Measurements from ENCODE around the gene RAB30. TPM values are rescaled to one million over a fixed set of nuclear protein-coding genes. Genes with fewer than 3 reads are reported as not detected.
A peak's percentile ranks its signal among the peaks of the same experiment; 100 is the strongest.

Gene RAB30
- total and polyA plus RNA-seq, 5 donors from 2014 or later: 13.3 to 66.3 (median 22.2) TPM

- H3K4me1 Mint-ChIP-seq: peaks cover 20 to 54% (median 34%) of the 10 kb centered on the region in 4 donors
- H3K9me3 Mint-ChIP-seq: no peaks in the 10 kb centered on the region
- no peak for DNase-seq
- H3K36me3 Mint-ChIP-seq: peaks cover 31% of the 10 kb centered on the region
- no peaks in the 10 kb centered on the region for H3K27me3 ChIP-seq (ENCODE audit: control insufficient read depth, insufficient read depth, low read length)
- H3K27ac ChIP-seq (ENCODE audit: insufficient read depth, low read length, poor library complexity, severe bottlenecking): no peak overlapping the region
- H3K27ac Mint-ChIP-seq: peak overlapping the region; percentile 3 to 71 (median 5)
- ATAC-seq (ENCODE audit: low read depth in 2 of 2): peak in 1 of 2 donors; percentile 39
- H3K4me1 ChIP-seq (ENCODE audit: control insufficient read depth, insufficient read depth, low read length, poor library complexity, severe bottlenecking): peaks cover 5% of the 10 kb centered on the region
- H3K4me3 Mint-ChIP-seq: peak overlapping the region in 2 of 4 donors; percentile 47 to 59
- no peaks in the 10 kb centered on the region for H3K9me3 ChIP-seq (ENCODE audit: control insufficient read depth in 2 of 2, low read length in 2 of 2)
- H3K36me3 ChIP-seq (ENCODE audit: control insufficient read depth, insufficient read depth, low read length): no peaks in the 10 kb centered on the region
- no peak overlapping the region for H3K4me3 ChIP-seq (ENCODE audit: low read depth, low read length)
- H3K27me3 Mint-ChIP-seq: no peaks in the 10 kb centered on the region
Observed at GRCh38 chr11:83035070-83035854, 36.4 kb downstream of the RAB30 start.

GRCh38 chr11:83034673-83035014 is 37.1 kb downstream of the RAB30 start:
- DNase-seq: no peak
- Histone ChIP-seq H3K4me3 (ENCODE audit: low read depth, low read length) (no peak overlapping the region), H3K36me3 (ENCODE audit: control insufficient read depth, insufficient read depth, low read length) (no peaks in the 10 kb centered on the region), H3K27ac (ENCODE audit: insufficient read depth, low read length, poor library complexity, severe bottlenecking) (no peak overlapping the region), H3K27me3 (ENCODE audit: control insufficient read depth, insufficient read depth, low read length) (no peaks in the 10 kb centered on the region), H3K9me3 (ENCODE audit: control insufficient read depth in 2 of 2, low read length in 2 of 2) (no peaks in the 10 kb centered on the region), H3K4me1 (ENCODE audit: control insufficient read depth, insufficient read depth, low read length, poor library complexity, severe bottlenecking) (peaks cover 5% of the 10 kb centered on the region)
- Mint-ChIP-seq H3K9me3 (no peaks in the 10 kb centered on the region), H3K27me3 (no peaks in the 10 kb centered on the region), H3K4me1 (peaks cover 20 to 50% (median 30%) of the 10 kb centered on the region in 4 donors), H3K4me3 (peak overlapping the region in 1 of 4 donors; percentile 8), H3K36me3 (peaks cover 29% of the 10 kb centered on the region), H3K27ac (peak overlapping the region in 1 of 3 donors; percentile 5)
- ATAC-seq (ENCODE audit: low read depth in 2 of 2): no peak

- DNase-seq: no peak
- Histone ChIP-seq H3K27ac (ENCODE audit: insufficient read depth, low read length, poor library complexity, severe bottlenecking) (no peak overlapping the region), H3K27me3 (ENCODE audit: control insufficient read depth, insufficient read depth, low read length) (no peaks in the 10 kb centered on the region), H3K4me3 (ENCODE audit: low read depth, low read length) (no peak overlapping the region), H3K36me3 (ENCODE audit: control insufficient read depth, insufficient read depth, low read length) (no peaks in the 10 kb centered on the region), H3K9me3 (ENCODE audit: control insufficient read depth in 2 of 2, low read length in 2 of 2) (no peaks in the 10 kb centered on the region), H3K4me1 (ENCODE audit: control insufficient read depth, insufficient read depth, low read length, poor library complexity, severe bottlenecking) (peaks cover 5% of the 10 kb centered on the region)
- Mint-ChIP-seq H3K4me1 (peaks cover 20 to 44% (median 29%) of the 10 kb centered on the region in 4 donors), H3K27me3 (no peaks in the 10 kb centered on the region), H3K27ac (peak overlapping the region in 2 of 3 donors; percentile 5 to 12), H3K36me3 (peaks cover 25% of the 10 kb centered on the region), H3K4me3 (no peak overlapping the region), H3K9me3 (no peaks in the 10 kb centered on the region)
- no peak for ATAC-seq (ENCODE audit: low read depth in 2 of 2)
Observed at GRCh38 chr11:83033972-83034672, 37.6 kb downstream of the RAB30 start.

GRCh38 chr11:83033371-83033770 is 38.3 kb downstream of the RAB30 start:
- Histone ChIP-seq H3K9me3 (ENCODE audit: control insufficient read depth in 2 of 2, low read length in 2 of 2) (no peaks in the 10 kb centered on the region), H3K4me3 (ENCODE audit: low read depth, low read length) (no peak overlapping the region), H3K4me1 (ENCODE audit: control insufficient read depth, insufficient read depth, low read length, poor library complexity, severe bottlenecking) (peaks cover 5% of the 10 kb centered on the region), H3K27me3 (ENCODE audit: control insufficient read depth, insufficient read depth, low read length) (no peaks in the 10 kb centered on the region), H3K27ac (ENCODE audit: insufficient read depth, low read length, poor library complexity, severe bottlenecking) (no peak overlapping the region), H3K36me3 (ENCODE audit: control insufficient read depth, insufficient read depth, low read length) (no peaks in the 10 kb centered on the region)
- Mint-ChIP-seq H3K36me3 (peaks cover 25% of the 10 kb centered on the region), H3K27ac (peak overlapping the region in 1 of 3 donors; percentile 3), H3K4me3 (no peak overlapping the region), H3K4me1 (peaks cover 23 to 51% (median 34%) of the 10 kb centered on the region in 4 donors), H3K27me3 (no peaks in the 10 kb centered on the region), H3K9me3 (no peaks in the 10 kb centered on the region)
- DNase-seq: no peak
- ATAC-seq (ENCODE audit: low read depth in 2 of 2): no peak

- no peaks in the 10 kb centered on the region for H3K9me3 Mint-ChIP-seq
- ATAC-seq (ENCODE audit: low read depth in 2 of 2) (no peak), DNase-seq (no peak)
- Histone ChIP-seq H3K36me3 (ENCODE audit: control insufficient read depth, insufficient read depth, low read length) (peaks cover 4% of the 10 kb centered on the region), H3K4me3 (ENCODE audit: low read depth, low read length) (no peak overlapping the region), H3K27ac (ENCODE audit: insufficient read depth, low read length, poor library complexity, severe bottlenecking) (no peak overlapping the region), H3K4me1 (ENCODE audit: control insufficient read depth, insufficient read depth, low read length, poor library complexity, severe bottlenecking) (peaks cover 4% of the 10 kb centered on the region), H3K9me3 (ENCODE audit: control insufficient read depth in 2 of 2, low read length in 2 of 2) (no peaks in the 10 kb centered on the region), H3K27me3 (ENCODE audit: control insufficient read depth, insufficient read depth, low read length) (no peaks in the 10 kb centered on the region)
- peaks cover 17% of the 10 kb centered on the region for H3K36me3 Mint-ChIP-seq
- H3K4me3 Mint-ChIP-seq: no peak overlapping the region
- H3K4me1 Mint-ChIP-seq: peaks cover 19 to 47% (median 36%) of the 10 kb centered on the region in 4 donors
- H3K27ac Mint-ChIP-seq: no peak overlapping the region
- H3K27me3 Mint-ChIP-seq: no peaks in the 10 kb centered on the region
Observed at GRCh38 chr11:83031127-83031526, 40.6 kb downstream of the RAB30 start.

- Mint-ChIP-seq H3K4me1 (peaks cover 18 to 50% (median 44%) of the 10 kb centered on the region in 4 donors), H3K36me3 (peaks cover 13% of the 10 kb centered on the region), H3K4me3 (peak overlapping the region in 1 of 4 donors; percentile 8), H3K27me3 (no peaks in the 10 kb centered on the region), H3K27ac (peak overlapping the region in 1 of 3 donors; percentile 1), H3K9me3 (no peaks in the 10 kb centered on the region)
- Histone ChIP-seq H3K36me3 (ENCODE audit: control insufficient read depth, insufficient read depth, low read length) (peaks cover 5% of the 10 kb centered on the region), H3K4me3 (ENCODE audit: low read depth, low read length) (no peak overlapping the region), H3K27me3 (ENCODE audit: control insufficient read depth, insufficient read depth, low read length) (no peaks in the 10 kb centered on the region), H3K9me3 (ENCODE audit: control insufficient read depth in 2 of 2, low read length in 2 of 2) (no peaks in the 10 kb centered on the region), H3K4me1 (ENCODE audit: control insufficient read depth, insufficient read depth, low read length, poor library complexity, severe bottlenecking) (peaks cover 18% of the 10 kb centered on the region), H3K27ac (ENCODE audit: insufficient read depth, low read length, poor library complexity, severe bottlenecking) (no peak overlapping the region)
- DNase-seq: no peak
- no peak for ATAC-seq (ENCODE audit: low read depth in 2 of 2)
Observed at GRCh38 chr11:83027794-83028193, 43.9 kb downstream of the RAB30 start.

DNA sequence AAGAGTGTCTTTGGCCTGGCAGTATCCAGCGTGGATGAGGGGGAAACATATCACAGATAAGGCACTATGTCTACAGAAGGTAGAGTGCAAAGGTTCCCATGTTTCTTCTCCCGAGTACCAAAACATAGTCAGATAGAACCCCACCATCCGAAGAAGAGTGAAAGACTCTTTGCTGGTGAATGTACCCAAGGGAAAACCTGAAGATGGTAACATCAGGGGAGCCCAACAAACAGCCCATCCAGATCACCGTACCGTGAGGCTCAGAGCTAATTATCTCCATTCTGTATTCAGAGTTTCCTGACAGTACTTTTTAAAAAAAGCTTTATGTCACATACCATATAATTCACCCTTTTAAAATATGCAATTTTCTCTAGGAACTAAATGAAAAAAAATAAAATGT is 44.4 kb downstream of the RAB30 start:
- H3K27me3 Mint-ChIP-seq: no peaks in the 10 kb centered on the region
- peaks cover 13% of the 10 kb centered on the region for H3K36me3 Mint-ChIP-seq
- Histone ChIP-seq H3K4me1 (ENCODE audit: control insufficient read depth, insufficient read depth, low read length, poor library complexity, severe bottlenecking) (peaks cover 18% of the 10 kb centered on the region), H3K9me3 (ENCODE audit: control insufficient read depth in 2 of 2, low read length in 2 of 2) (no peaks in the 10 kb centered on the region), H3K36me3 (ENCODE audit: control insufficient read depth, insufficient read depth, low read length) (peaks cover 5% of the 10 kb centered on the region), H3K27ac (ENCODE audit: insufficient read depth, low read length, poor library complexity, severe bottlenecking) (no peak overlapping the region), H3K4me3 (ENCODE audit: low read depth, low read length) (no peak overlapping the region), H3K27me3 (ENCODE audit: control insufficient read depth, insufficient read depth, low read length) (no peaks in the 10 kb centered on the region)
- H3K4me3 Mint-ChIP-seq: no peak overlapping the region
- H3K27ac Mint-ChIP-seq: no peak overlapping the region
- ATAC-seq (ENCODE audit: low read depth in 2 of 2) (no peak), DNase-seq (no peak)
- H3K9me3 Mint-ChIP-seq: no peaks in the 10 kb centered on the region
- H3K4me1 Mint-ChIP-seq: peaks cover 20 to 50% (median 42%) of the 10 kb centered on the region in 4 donors
